Stimulated activated CD4-positive, alpha-beta T cell treated with anti-CD3 and anti-CD28 coated beads, Interleukin-2, amount 100 ng/mL, for 4 hours (primary cell): ENCODE data around the gene DES.

ENCODE experiments used
- DNase-seq: peaks from one replicate; pipeline ENCODE4 v3.0.0-alpha.2; 2020; ENCODE audit warnings: low read depth

The DES gene

GRCh38 chr2:219472629-219473187 is 54.5 kb downstream of the DES start:
- DNase-seq: no peak

GRCh38 chr2:219473511-219473910 is 55.3 kb downstream of the DES start:
- no peak for DNase-seq

DNA sequence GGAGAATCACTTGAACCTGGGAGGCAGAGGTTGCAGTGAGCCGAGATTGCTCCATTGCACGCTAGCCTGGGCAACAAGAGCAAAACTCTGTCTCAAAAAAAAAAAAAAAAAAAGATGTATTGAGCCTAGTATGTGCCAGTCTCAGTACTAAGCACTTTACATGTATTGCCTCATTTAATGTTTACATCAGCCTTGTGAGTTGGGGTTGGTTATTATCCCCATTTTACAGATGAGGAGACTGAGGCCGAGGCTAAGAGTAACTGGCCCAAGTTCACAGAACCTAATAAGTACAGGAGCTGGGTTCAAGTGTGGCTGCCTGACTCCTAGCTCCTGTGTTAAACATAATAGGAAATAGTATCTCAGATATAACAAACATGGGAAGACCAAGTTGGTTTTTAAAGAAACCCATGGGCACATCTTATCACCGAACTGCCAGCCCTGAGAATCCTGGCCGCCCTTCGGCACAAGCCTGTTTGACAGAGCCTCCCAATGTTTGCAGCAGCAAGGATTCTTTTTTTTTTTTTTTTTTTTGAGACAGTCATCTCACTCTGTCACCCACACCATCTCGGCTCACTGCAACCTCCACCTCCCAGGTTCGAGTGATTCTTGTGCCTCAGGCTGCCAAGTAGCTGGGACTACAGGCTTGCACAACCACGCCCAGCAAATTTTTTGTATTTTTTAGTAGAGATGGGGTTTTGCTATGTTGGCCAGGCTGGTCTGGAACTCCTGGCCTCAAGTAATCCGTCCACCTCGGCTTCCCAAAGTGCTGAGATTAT is 56.3 kb downstream of the DES start:
- DNase-seq: no peak

GRCh38 chr2:219475278-219475677 is 57.1 kb downstream of the DES start:
- DNase-seq: no peak

DNA sequence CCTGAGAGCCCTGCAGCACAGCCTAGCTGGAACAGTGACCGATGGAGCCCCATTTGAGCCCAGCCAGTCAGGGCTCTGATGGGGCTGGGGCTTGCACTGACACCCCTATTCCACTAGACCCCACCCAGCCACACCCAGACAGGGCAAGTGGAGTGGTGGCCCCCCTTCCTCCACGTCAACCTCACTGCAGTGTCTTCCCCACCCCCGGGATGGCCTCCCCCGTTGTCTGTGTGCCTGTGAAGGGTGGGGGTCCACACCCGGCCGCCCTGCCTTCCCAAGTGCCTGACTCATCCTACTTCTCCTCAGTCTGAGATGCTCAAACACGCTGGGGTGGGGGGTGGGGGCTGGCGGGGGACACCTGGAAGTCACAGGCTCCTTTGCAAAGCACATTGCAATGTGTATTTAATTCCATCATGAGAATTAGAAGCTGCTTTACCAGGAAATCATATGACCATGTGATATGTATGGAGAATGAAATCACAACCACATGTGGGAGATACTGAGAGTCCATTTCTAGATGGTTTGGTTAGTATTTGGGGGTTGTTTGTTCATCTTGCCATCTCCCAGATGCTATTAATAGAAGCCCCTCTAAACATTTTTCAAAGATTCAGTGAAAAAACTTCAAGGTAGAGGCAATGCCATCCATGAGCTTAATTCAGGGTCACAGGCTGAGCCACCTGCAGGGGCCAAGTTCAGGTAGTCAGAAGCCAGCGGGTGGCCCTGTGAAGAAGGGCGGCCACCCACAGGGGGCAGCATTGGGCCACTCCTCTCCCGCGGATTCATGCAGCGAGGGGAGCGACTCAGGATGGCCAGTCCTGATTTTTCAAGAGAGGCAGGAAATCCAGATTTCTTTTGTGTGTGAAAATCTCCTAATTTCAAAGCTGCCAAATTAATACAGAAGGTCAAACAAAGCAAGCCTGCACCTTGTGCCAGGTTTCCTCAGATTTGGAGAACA is 57.8 kb downstream of the DES start:
- peak; percentile 32 for DNase-seq
